Measurements from ENCODE around the gene HS6ST1. TPM values are rescaled to one million over a fixed set of nuclear protein-coding genes. Genes with fewer than 3 reads are reported as not detected.

The HS6ST1 gene
- total and polyA plus RNA-seq, 2 of the 4 experiments (the other 2 are of a cell fraction), result 29.9 to 36.9 TPM

DNA sequence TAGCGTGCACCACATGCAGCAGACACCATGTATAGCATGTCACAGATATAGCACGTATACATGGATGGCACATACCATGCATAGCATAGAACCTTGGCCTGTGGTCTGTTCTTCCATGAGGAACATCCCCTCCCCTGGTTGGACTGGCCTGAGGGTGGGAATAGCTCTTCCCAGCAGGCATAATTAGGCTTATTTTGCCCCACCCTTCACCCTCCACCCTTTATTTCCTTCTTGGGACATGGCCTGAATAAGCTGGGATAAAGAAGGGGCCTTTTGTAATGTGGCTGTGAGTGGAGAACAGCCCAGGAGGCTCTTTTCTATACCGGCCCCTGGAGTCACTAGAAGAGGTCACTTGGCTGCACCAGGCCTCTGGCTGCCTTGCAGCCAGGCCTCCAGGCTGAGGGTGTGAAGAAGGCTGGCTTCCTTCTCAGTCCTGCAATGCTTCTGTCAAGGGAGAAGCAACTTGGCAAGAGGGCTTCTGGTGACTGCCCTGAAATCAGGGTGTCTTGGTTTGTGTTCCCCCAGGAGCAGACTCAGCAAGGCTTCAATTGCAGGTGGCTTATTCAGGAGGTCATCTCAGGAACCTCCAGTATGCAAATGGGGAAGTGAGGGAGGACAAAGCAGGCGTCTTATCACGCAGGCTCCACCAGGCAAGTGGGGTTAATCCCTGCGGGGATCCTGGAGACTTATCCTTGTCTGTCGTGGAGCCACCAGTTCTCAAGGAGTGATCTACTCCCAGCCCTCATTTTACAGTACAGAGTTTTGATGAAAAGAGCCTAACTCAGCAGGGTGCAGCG is 68.2 kb downstream of the HS6ST1 start:
- Histone ChIP-seq H3K4ac (ENCODE audit: low read depth, low read length) (no peak overlapping the region), H3K79me1 (ENCODE audit: low read depth in 1 of 2, low read length in 2 of 2) (no peaks in the 10 kb centered on the region), H3K27ac (ENCODE audit: insufficient read depth, low read length) (no peak overlapping the region), H4K8ac (ENCODE audit: low read depth in 2 of 2, low read length in 2 of 2) (no peak overlapping the region), H3K4me1 (ENCODE audit: control insufficient read depth, insufficient read depth, low read length) (no peaks in the 10 kb centered on the region), H2BK120ac (ENCODE audit: low read depth, low read length) (no peak overlapping the region), H3K36me3 (ENCODE audit: control insufficient read depth, insufficient read depth, low read length) (no peaks in the 10 kb centered on the region), H2BK5ac (ENCODE audit: low read depth, low read length, poor library complexity, severe bottlenecking) (no peak overlapping the region), H2AK9ac (replicated peaks; ENCODE audit: low read depth, low read length, poor library complexity) (no peak overlapping the region), H3K9me3 (ENCODE audit: control insufficient read depth, insufficient read depth, low read length) (no peaks in the 10 kb centered on the region), H3K23ac (ENCODE audit: low read depth, low read length) (no peak overlapping the region), H2BK15ac (ENCODE audit: low read depth, low read length) (no peak overlapping the region), H3K4me2 (ENCODE audit: low read depth, low read length) (no peak overlapping the region), H3K56ac (ENCODE audit: extremely low read depth, insufficient read depth, low read length) (no peak overlapping the region), H2AFZ (replicated peaks; ENCODE audit: low read length, poor library complexity) (no peak overlapping the region), H3K18ac (ENCODE audit: low read depth, low read length) (no peak overlapping the region), H4K20me1 (ENCODE audit: insufficient read depth, low read length) (no peaks in the 10 kb centered on the region), H3K14ac (replicated peaks; ENCODE audit: low read depth, low read length) (no peak overlapping the region), H3K9ac (ENCODE audit: low read depth, low read length) (no peak overlapping the region), H4K5ac (ENCODE audit: low read depth, low read length) (no peak overlapping the region), H3K27me3 (ENCODE audit: control insufficient read depth, insufficient read depth, low read length) (no peaks in the 10 kb centered on the region), H3K9me1 (ENCODE audit: insufficient read depth, low read length) (no peaks in the 10 kb centered on the region), H2BK20ac (ENCODE audit: low read depth, low read length) (no peak overlapping the region), H2AK5ac (ENCODE audit: low read depth, low read length) (no peak overlapping the region), H3K4me3 (ENCODE audit: insufficient read depth, low read depth, low read length) (no peak overlapping the region), H4K91ac (ENCODE audit: insufficient read depth, low read depth, low read length) (no peak overlapping the region)
- 80% methylated on average over 1 of the region's 8 CpGs; no CpG with 5 or more reads in 1 of the 2 experiments for WGBS, 2 experiments (ENCODE audit: extremely low coverage in 2 of 2, insufficient read length in 1 of 2)
- no TSS peak for BruUV-seq (replicated peaks)
- DNase-seq (no peak), ATAC-seq (ENCODE audit: low read depth) (no peak)
- dilution Hi-C loops (cut with HindIII; ENCODE audit: low sequenced_read_pairs, unreplicated experiment), result no loop called here
- POLR2A ChIA-PET (ENCODE audit: unreplicated experiment), result no interaction called here
- in situ Hi-C loops (cut with MboI; ENCODE audit: low sequenced_read_pairs), result no loop called here
- TF ChIP-seq MAFK (IDR thresholded peaks at IDR 0.05; ENCODE audit: low read depth, low read length), result no peak
- TF ChIP-seq POLR2A (IDR thresholded peaks at IDR 0.05; ENCODE audit: low read depth, low read length), result no peak
- TF ChIP-seq, protein P1, sequence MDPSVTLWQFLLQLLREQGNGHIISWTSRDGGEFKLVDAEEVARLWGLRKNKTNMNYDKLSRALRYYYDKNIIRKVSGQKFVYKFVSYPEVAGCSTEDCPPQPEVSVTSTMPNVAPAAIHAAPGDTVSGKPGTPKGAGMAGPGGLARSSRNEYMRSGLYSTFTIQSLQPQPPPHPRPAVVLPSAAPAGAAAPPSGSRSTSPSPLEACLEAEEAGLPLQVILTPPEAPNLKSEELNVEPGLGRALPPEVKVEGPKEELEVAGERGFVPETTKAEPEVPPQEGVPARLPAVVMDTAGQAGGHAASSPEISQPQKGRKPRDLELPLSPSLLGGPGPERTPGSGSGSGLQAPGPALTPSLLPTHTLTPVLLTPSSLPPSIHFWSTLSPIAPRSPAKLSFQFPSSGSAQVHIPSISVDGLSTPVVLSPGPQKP (IDR thresholded peaks at IDR 0.05; ENCODE audit: borderline replicate concordance, low read depth, low read length), result no peak
- TF ChIP-seq RFX5 (IDR thresholded peaks at IDR 0.05; ENCODE audit: low read depth, low read length), result no peak
- TF ChIP-seq, protein P2, sequence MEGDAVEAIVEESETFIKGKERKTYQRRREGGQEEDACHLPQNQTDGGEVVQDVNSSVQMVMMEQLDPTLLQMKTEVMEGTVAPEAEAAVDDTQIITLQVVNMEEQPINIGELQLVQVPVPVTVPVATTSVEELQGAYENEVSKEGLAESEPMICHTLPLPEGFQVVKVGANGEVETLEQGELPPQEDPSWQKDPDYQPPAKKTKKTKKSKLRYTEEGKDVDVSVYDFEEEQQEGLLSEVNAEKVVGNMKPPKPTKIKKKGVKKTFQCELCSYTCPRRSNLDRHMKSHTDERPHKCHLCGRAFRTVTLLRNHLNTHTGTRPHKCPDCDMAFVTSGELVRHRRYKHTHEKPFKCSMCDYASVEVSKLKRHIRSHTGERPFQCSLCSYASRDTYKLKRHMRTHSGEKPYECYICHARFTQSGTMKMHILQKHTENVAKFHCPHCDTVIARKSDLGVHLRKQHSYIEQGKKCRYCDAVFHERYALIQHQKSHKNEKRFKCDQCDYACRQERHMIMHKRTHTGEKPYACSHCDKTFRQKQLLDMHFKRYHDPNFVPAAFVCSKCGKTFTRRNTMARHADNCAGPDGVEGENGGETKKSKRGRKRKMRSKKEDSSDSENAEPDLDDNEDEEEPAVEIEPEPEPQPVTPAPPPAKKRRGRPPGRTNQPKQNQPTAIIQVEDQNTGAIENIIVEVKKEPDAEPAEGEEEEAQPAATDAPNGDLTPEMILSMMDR (conservative IDR thresholded peaks at IDR 0.05; ENCODE audit: low read depth, low read length), result no peak
- no peak for TF ChIP-seq CEBPB (IDR thresholded peaks at IDR 0.05; ENCODE audit: low read depth, low read length)
- no peak for TF ChIP-seq MXI1 (IDR thresholded peaks at IDR 0.05; ENCODE audit: borderline replicate concordance, low read depth, low read length)
- no peak for TF ChIP-seq BHLHE40 (IDR thresholded peaks at IDR 0.05; ENCODE audit: low read depth, low read length)
- TF ChIP-seq MAZ (IDR thresholded peaks at IDR 0.05; ENCODE audit: borderline replicate concordance, low read depth, low read length), result no peak
- TF ChIP-seq FOS (IDR thresholded peaks at IDR 0.05; ENCODE audit: low read depth, low read length), result no peak
- TF ChIP-seq RAD21 (IDR thresholded peaks at IDR 0.05; ENCODE audit: low read length), result no peak
- TF ChIP-seq NFE2L2 (IDR thresholded peaks at IDR 0.05; ENCODE audit: low read depth, low read length), result no peak
- no peak for TF ChIP-seq RCOR1 (IDR thresholded peaks at IDR 0.05; ENCODE audit: insufficient replicate concordance, low read length)
- no peak for TF ChIP-seq CHD1 (IDR thresholded peaks at IDR 0.05; ENCODE audit: low read depth, low read length)
- TF ChIP-seq, protein P3, sequence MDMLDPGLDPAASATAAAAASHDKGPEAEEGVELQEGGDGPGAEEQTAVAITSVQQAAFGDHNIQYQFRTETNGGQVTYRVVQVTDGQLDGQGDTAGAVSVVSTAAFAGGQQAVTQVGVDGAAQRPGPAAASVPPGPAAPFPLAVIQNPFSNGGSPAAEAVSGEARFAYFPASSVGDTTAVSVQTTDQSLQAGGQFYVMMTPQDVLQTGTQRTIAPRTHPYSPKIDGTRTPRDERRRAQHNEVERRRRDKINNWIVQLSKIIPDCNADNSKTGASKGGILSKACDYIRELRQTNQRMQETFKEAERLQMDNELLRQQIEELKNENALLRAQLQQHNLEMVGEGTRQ (IDR thresholded peaks at IDR 0.05; ENCODE audit: low read depth, low read length), result no peak
- TF ChIP-seq SMC3 (IDR thresholded peaks at IDR 0.05; ENCODE audit: low read depth, low read length), result no peak
- CTCF ChIA-PET, result no interaction called here
- intact Hi-C loops (cut with micrococcal nuclease), result no loop called here

Data from IMR-90 (cell line).